ENCODE results near the gene CDC42EP5.

DNA sequence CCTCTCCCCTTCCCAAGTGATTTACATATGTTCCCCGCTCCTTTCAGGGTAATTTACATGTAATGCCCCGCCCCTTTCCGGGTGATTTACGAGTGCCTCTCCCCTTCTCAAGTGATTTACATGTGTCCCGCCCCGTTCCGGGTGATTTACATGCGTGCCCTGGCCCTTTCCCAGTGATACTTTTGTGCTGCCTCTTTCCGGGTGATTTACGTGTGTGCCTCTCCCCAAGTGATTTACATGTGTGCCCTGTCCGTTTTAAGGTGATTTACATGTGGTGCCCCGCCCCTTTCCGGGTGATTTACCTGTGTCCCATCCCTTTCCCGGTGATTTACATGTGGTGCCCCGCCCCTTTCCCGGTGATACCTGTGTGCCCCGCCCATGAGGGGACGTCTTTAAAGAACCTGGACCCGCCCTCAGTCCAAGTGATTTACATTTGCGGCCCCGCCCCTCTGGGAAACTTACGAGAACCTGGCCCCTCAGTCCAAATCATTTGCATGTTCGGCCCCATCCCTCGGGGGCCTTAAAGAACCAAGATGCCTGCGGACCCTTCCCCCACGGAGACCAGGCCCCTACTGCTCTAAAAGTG, 9.0 kb downstream of the CDC42EP5 start:
- TF ChIP-seq POLR2AphosphoS5 (IDR thresholded peaks at IDR 0.05; ENCODE audit: low read depth, low read length) (no peak), SIN3A (IDR thresholded peaks at IDR 0.05; ENCODE audit: borderline replicate concordance, insufficient read depth, low read length) (no peak)
- TF ChIP-seq, protein P1, sequence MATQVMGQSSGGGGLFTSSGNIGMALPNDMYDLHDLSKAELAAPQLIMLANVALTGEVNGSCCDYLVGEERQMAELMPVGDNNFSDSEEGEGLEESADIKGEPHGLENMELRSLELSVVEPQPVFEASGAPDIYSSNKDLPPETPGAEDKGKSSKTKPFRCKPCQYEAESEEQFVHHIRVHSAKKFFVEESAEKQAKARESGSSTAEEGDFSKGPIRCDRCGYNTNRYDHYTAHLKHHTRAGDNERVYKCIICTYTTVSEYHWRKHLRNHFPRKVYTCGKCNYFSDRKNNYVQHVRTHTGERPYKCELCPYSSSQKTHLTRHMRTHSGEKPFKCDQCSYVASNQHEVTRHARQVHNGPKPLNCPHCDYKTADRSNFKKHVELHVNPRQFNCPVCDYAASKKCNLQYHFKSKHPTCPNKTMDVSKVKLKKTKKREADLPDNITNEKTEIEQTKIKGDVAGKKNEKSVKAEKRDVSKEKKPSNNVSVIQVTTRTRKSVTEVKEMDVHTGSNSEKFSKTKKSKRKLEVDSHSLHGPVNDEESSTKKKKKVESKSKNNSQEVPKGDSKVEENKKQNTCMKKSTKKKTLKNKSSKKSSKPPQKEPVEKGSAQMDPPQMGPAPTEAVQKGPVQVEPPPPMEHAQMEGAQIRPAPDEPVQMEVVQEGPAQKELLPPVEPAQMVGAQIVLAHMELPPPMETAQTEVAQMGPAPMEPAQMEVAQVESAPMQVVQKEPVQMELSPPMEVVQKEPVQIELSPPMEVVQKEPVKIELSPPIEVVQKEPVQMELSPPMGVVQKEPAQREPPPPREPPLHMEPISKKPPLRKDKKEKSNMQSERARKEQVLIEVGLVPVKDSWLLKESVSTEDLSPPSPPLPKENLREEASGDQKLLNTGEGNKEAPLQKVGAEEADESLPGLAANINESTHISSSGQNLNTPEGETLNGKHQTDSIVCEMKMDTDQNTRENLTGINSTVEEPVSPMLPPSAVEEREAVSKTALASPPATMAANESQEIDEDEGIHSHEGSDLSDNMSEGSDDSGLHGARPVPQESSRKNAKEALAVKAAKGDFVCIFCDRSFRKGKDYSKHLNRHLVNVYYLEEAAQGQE (IDR thresholded peaks at IDR 0.05; ENCODE audit: insufficient read depth in 1 of 2, low read depth in 2 of 2, low read length in 2 of 2) = no peak
